Measurements from ENCODE around the gene RNU6-8. TPM values are rescaled to one million over a fixed set of nuclear protein-coding genes. Genes with fewer than 3 reads are reported as not detected.

The RNU6-8 gene
- total RNA-seq, 1 experiment from 2014 or later: not detected

DNA sequence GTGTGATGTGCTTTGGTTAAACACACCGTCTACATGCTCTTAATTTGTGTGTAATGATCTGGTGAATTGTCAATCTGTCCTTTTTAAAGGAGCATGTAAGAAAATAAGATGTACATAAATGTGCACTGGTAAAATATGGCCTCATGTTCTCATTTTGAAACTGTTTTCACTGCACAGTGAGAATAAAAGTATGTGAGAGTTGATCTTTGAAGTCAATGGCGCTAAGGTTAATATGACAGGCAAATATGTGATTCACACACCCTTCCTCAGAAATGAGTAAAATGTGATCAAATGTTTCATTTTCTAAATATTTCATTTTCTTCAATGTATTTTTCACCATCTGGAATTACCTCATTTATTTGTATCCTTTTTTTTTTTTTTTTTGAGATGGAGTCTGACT is 9.5 kb downstream of the RNU6-8 start:
- no peak overlapping the region for H3K4ac ChIP-seq (ENCODE audit: low read depth, low read length)
- no peak overlapping the region for H4K8ac ChIP-seq (replicated peaks; ENCODE audit: insufficient read length, low read depth, low read length)
- H3K4me2 ChIP-seq (ENCODE audit: insufficient read depth, insufficient read length, low read length): no peak overlapping the region
- no peak overlapping the region for H3K4me3 Mint-ChIP-seq
- H2BK120ac ChIP-seq (ENCODE audit: low read depth, low read length, poor library complexity, severe bottlenecking): no peak overlapping the region
- WGBS (ENCODE audit: extremely low coverage, insufficient read length, low lambda C conversion rate): no CpG with 5 or more reads among the region's 2 CpGs
- peaks cover 2% of the 10 kb centered on the region for H3K27me3 Mint-ChIP-seq (ENCODE audit: low read depth)
- no peaks in the 10 kb centered on the region for H3K36me3 Mint-ChIP-seq (ENCODE audit: insufficient read depth in 1 of 3, low read depth in 3 of 3)
- no peak overlapping the region for H3K14ac ChIP-seq (ENCODE audit: insufficient read depth, low read length)
- H3K9ac ChIP-seq (ENCODE audit: extremely low read depth, insufficient read length, low read length): no peak overlapping the region
- H3K79me1 ChIP-seq (ENCODE audit: insufficient read depth, low read depth, low read length, poor library complexity, severe bottlenecking): no peaks in the 10 kb centered on the region
- no peak overlapping the region for H3K27ac ChIP-seq (ENCODE audit: insufficient read length, low read depth, low read length)
- no peaks in the 10 kb centered on the region for H3K79me2 ChIP-seq (ENCODE audit: insufficient read depth, low read length)
- no peak overlapping the region for H2AK5ac ChIP-seq (ENCODE audit: insufficient read length, low read length)
- DNase-seq: no peak
- H3K27ac Mint-ChIP-seq: no peak overlapping the region
- no peak overlapping the region for H3K18ac ChIP-seq (ENCODE audit: insufficient read length, low read depth, low read length)
- no peak overlapping the region for H2BK20ac ChIP-seq (ENCODE audit: low read depth, low read length, poor library complexity, severe bottlenecking)
- H2BK15ac ChIP-seq (ENCODE audit: low read depth, low read length): no peak overlapping the region
- TF ChIP-seq, protein P1, sequence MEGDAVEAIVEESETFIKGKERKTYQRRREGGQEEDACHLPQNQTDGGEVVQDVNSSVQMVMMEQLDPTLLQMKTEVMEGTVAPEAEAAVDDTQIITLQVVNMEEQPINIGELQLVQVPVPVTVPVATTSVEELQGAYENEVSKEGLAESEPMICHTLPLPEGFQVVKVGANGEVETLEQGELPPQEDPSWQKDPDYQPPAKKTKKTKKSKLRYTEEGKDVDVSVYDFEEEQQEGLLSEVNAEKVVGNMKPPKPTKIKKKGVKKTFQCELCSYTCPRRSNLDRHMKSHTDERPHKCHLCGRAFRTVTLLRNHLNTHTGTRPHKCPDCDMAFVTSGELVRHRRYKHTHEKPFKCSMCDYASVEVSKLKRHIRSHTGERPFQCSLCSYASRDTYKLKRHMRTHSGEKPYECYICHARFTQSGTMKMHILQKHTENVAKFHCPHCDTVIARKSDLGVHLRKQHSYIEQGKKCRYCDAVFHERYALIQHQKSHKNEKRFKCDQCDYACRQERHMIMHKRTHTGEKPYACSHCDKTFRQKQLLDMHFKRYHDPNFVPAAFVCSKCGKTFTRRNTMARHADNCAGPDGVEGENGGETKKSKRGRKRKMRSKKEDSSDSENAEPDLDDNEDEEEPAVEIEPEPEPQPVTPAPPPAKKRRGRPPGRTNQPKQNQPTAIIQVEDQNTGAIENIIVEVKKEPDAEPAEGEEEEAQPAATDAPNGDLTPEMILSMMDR (conservative IDR thresholded peaks at IDR 0.05): no peak
- no peak overlapping the region for H2BK5ac ChIP-seq (ENCODE audit: insufficient read length, low read length)
- no peak overlapping the region for H2AFZ ChIP-seq (ENCODE audit: low read length)
- H3K23me2 ChIP-seq (ENCODE audit: insufficient read length, low read depth, low read length, poor library complexity, severe bottlenecking): no peaks in the 10 kb centered on the region
- no peak overlapping the region for H4K5ac ChIP-seq (ENCODE audit: insufficient read length, low read depth, low read length)
- no peaks in the 10 kb centered on the region for H3K4me1 ChIP-seq (ENCODE audit: insufficient read depth, low read length)
- no peak overlapping the region for H4K91ac ChIP-seq (ENCODE audit: insufficient read length, low read depth, low read length)
- H3K9me3 Mint-ChIP-seq: no peaks in the 10 kb centered on the region
- no peak overlapping the region for H2BK12ac ChIP-seq (ENCODE audit: insufficient read length, low read depth, low read length)
- no peaks in the 10 kb centered on the region for H4K20me1 ChIP-seq (ENCODE audit: control insufficient read depth, insufficient read depth, insufficient read length)
- H3K9me3 ChIP-seq (ENCODE audit: control insufficient read depth, low read depth, low read length): no peaks in the 10 kb centered on the region
- H3K23ac ChIP-seq (ENCODE audit: insufficient read length, low read depth, low read length): no peak overlapping the region
- H3K4me1 Mint-ChIP-seq: peaks cover 2 to 3% of the 10 kb centered on the region in 2 experiments; a peak in 2 of 4 replicates
- no peaks in the 10 kb centered on the region for H3K27me3 ChIP-seq (ENCODE audit: insufficient read depth, low read length)
- H3T11ph ChIP-seq (ENCODE audit: low read length): no peak overlapping the region
- no peak overlapping the region for H3K56ac ChIP-seq (ENCODE audit: insufficient read length, low read depth, low read length)

Data from H9 (cell line).